ENCODE data around the gene ARIH2. TPM values are rescaled to one million over a fixed set of nuclear protein-coding genes. Genes with fewer than 3 reads are reported as not detected.
"Not testable (repeated sequence)": the region's sequence is repeated elsewhere in the genome, so short reads cannot be mapped to it uniquely, and the experiment has no call there.

ARIH2 gene
- total RNA-seq, 2 donors from 2014 or later, result 116 to 127 TPM

- no peak overlapping the region for H3K27ac Mint-ChIP-seq
- ATAC-seq (no peak), DNase-seq (ENCODE audit: low spot score in 2 of 2) (no peak)
- H3K9me3 Mint-ChIP-seq, result no peaks in the 10 kb centered on the region
- H3K36me3 Mint-ChIP-seq, result peaks cover 11 to 14% of the 10 kb centered on the region in 2 donors
Measured at GRCh38 chr3:49005303-49005680, 86.7 kb downstream of the ARIH2 start.

- no peaks in the 10 kb centered on the region for H3K9me3 Mint-ChIP-seq
- peak overlapping the region in 1 of 2 donors; percentile 94 for H3K27ac Mint-ChIP-seq
- H3K36me3 Mint-ChIP-seq, result peaks cover 11 to 14% of the 10 kb centered on the region in 2 donors
- DNase-seq (ENCODE audit: low spot score in 2 of 2) (no peak), ATAC-seq (no peak)
Measured at GRCh38 chr3:49005998-49006397, 87.4 kb downstream of the ARIH2 start.

- peak in 1 of 2 donors; percentile 30 for DNase-seq (ENCODE audit: low spot score in 2 of 2)
- peak overlapping the region; percentile 94 to 98 for H3K27ac Mint-ChIP-seq
- no peak for ATAC-seq
- no peaks in the 10 kb centered on the region for H3K9me3 Mint-ChIP-seq
- H3K36me3 Mint-ChIP-seq, result peaks cover 11 to 14% of the 10 kb centered on the region in 2 donors
Measured at GRCh38 chr3:49006408-49007067, 87.9 kb downstream of the ARIH2 start.

GRCh38 chr3:49007068-49007770 lies 88.6 kb downstream of the ARIH2 start, which contains the start of gene WDR6:
TSS of gene WDR6 (plus strand) at chr3:49007391. CDS start at chr3:49007432, 41 bp downstream.
- Mint-ChIP-seq H3K9me3 (no peaks in the 10 kb centered on the region), H3K36me3 (peaks cover 11 to 14% of the 10 kb centered on the region in 2 donors)
- DNase-seq (ENCODE audit: low spot score in 2 of 2), result peak; percentile 97 to 99

GRCh38 chr3:49007771-49008528 lies 89.3 kb downstream of the ARIH2 start:
- Mint-ChIP-seq H3K36me3 (peaks cover 11 to 14% of the 10 kb centered on the region in 2 donors), H3K9me3 (no peaks in the 10 kb centered on the region), H3K27ac (peak overlapping the region; percentile 94 to 98)
- peak; percentile 86 to 94 for DNase-seq (ENCODE audit: low spot score in 2 of 2)
- peak; percentile 53 to 71 for ATAC-seq

More at GRCh38 chr3:49007068-49007770, 88.6 kb downstream of the ARIH2 start, which contains the start of gene WDR6:
- ATAC-seq, result peak; percentile 89 to 94
- H3K27ac Mint-ChIP-seq, result peak within 1 kb of the TSS; percentile 94 to 98

- DNase-seq (ENCODE audit: low spot score in 2 of 2); ATAC-seq: not testable (repeated sequence)
- peaks cover 11 to 14% of the 10 kb centered on the region in 2 donors for H3K36me3 Mint-ChIP-seq
Measured at GRCh38 chr3:49008627-49009026, 90.0 kb downstream of the ARIH2 start.

GRCh38 chr3:49009396-49009795 lies 90.8 kb downstream of the ARIH2 start:
- Mint-ChIP-seq H3K27ac (peak overlapping the region; percentile 89 to 94), H3K36me3 (peaks cover 11 to 14% of the 10 kb centered on the region in 2 donors), H3K9me3 (no peaks in the 10 kb centered on the region)
- DNase-seq (ENCODE audit: low spot score in 2 of 2) (no peak), ATAC-seq (no peak)

More at GRCh38 chr3:49008627-49009026, 90.0 kb downstream of the ARIH2 start:
- not testable (repeated sequence) for H3K9me3 Mint-ChIP-seq
- H3K27ac Mint-ChIP-seq, result peak overlapping the region; percentile 94

- Mint-ChIP-seq H3K27ac (peak overlapping the region in 1 of 2 donors; percentile 55), H3K36me3 (peaks cover 7 to 12% of the 10 kb centered on the region in 2 donors), H3K9me3 (no peaks in the 10 kb centered on the region)
- DNase-seq (ENCODE audit: low spot score in 2 of 2) (no peak), ATAC-seq (no peak)
Measured at GRCh38 chr3:49012441-49013017, 93.9 kb downstream of the ARIH2 start.

GRCh38 chr3:49013113-49013737 lies 94.6 kb downstream of the ARIH2 start:
- ATAC-seq (no peak), DNase-seq (ENCODE audit: low spot score in 2 of 2) (no peak)
- Mint-ChIP-seq H3K36me3 (peaks cover 3 to 8% of the 10 kb centered on the region in 2 donors), H3K9me3 (no peaks in the 10 kb centered on the region), H3K27ac (no peak overlapping the region)

GRCh38 chr3:49013738-49014660 lies 95.4 kb downstream of the ARIH2 start:
- ATAC-seq (peak; percentile 17 to 30), DNase-seq (ENCODE audit: low spot score in 2 of 2) (peak in 1 of 2 donors; percentile 69)
- H3K36me3 Mint-ChIP-seq, result peaks cover 0 to 6% of the 10 kb centered on the region in 2 donors
- no peaks in the 10 kb centered on the region for H3K9me3 Mint-ChIP-seq
- peak overlapping the region in 1 of 2 donors; percentile 36 for H3K27ac Mint-ChIP-seq

GRCh38 chr3:49015072-49015471 lies 96.4 kb downstream of the ARIH2 start:
- DNase-seq (ENCODE audit: low spot score in 2 of 2) (no peak), ATAC-seq (no peak)
- Mint-ChIP-seq H3K27ac (peak overlapping the region in 1 of 2 donors; percentile 64), H3K9me3 (no peaks in the 10 kb centered on the region), H3K36me3 (peaks cover 0 to 6% of the 10 kb centered on the region in 2 donors)

GRCh38 chr3:49015765-49016164 lies 97.1 kb downstream of the ARIH2 start:
- ATAC-seq (no peak), DNase-seq (ENCODE audit: low spot score in 2 of 2) (no peak)
- Mint-ChIP-seq H3K27ac (peak overlapping the region in 1 of 2 donors; percentile 64), H3K9me3 (no peaks in the 10 kb centered on the region), H3K36me3 (peaks cover 4 to 13% of the 10 kb centered on the region in 2 donors)

GRCh38 chr3:49016414-49017228 lies 98.0 kb downstream of the ARIH2 start:
- Mint-ChIP-seq H3K27ac (no peak overlapping the region), H3K36me3 (peaks cover 9 to 18% of the 10 kb centered on the region in 2 donors)

GRCh38 chr3:49017229-49017970 lies 98.8 kb downstream of the ARIH2 start:
- peak overlapping the region in 1 of 2 donors; percentile 97 for H3K27ac Mint-ChIP-seq
- H3K36me3 Mint-ChIP-seq, result peaks cover 11 to 21% of the 10 kb centered on the region in 2 donors
- DNase-seq (ENCODE audit: low spot score in 2 of 2) (no peak), ATAC-seq (no peak)
- no peaks in the 10 kb centered on the region for H3K9me3 Mint-ChIP-seq

More at GRCh38 chr3:49016414-49017228, 98.0 kb downstream of the ARIH2 start:
- H3K9me3 Mint-ChIP-seq, result no peaks in the 10 kb centered on the region
- no peak for DNase-seq (ENCODE audit: low spot score in 2 of 2)
- no peak for ATAC-seq

Data from activated naive CD4-positive, alpha-beta T cell treated with anti-CD3 and anti-CD28 coated beads, Interleukin-2, amount 50 U/mL, for 72 hours (primary cell).